ENCODE measurements around the gene TEX29.

- TF ChIP-seq CTCF (IDR thresholded peaks at IDR 0.05; ENCODE audit: low read length) = no peak
- TF ChIP-seq EZH2 (IDR thresholded peaks at IDR 0.05; ENCODE audit: borderline replicate concordance, low read length) = no peak
Observed at GRCh38 chr13:111367340-111367739, 46.9 kb downstream of the TEX29 start.

All from OCI-LY1 (cell line).